ENCODE data around the gene TTLL3.
"Not testable (repeated sequence)": the region's sequence is repeated elsewhere in the genome, so short reads cannot be mapped to it uniquely, and the experiment has no call there.

TTLL3 gene

GRCh38 chr3:9863058-9863772 lies 53.2 kb downstream of the TTLL3 start:
- Histone ChIP-seq H3K4me3 (ENCODE audit: low read depth in 1 of 2, low read length in 2 of 2) (no peak overlapping the region), H3K9me3 (ENCODE audit: low read length) (no peaks in the 10 kb centered on the region), H3K27me3 (ENCODE audit: control insufficient read depth in 1 of 2, insufficient read depth in 2 of 2, low read length in 2 of 2) (no peaks in the 10 kb centered on the region), H3K4me1 (ENCODE audit: insufficient read depth, low read length) (peaks cover 41% of the 10 kb centered on the region), H3K9ac (ENCODE audit: low read length) (no peak overlapping the region), H3K27ac (ENCODE audit: low read depth, low read length) (peak overlapping the region; percentile 65), H3K36me3 (ENCODE audit: insufficient read depth, low read length) (no peaks in the 10 kb centered on the region)

- peak overlapping the region in 1 of 2 donors; percentile 35 for H3K4me3 ChIP-seq (ENCODE audit: low read depth in 1 of 2, low read length in 2 of 2)
- peak overlapping the region; percentile 90 for H3K27ac ChIP-seq (ENCODE audit: low read depth, low read length)
Observed at GRCh38 chr3:9864200-9864927, 54.3 kb downstream of the TTLL3 start.

GRCh38 chr3:9865125-9865637 lies 55.1 kb downstream of the TTLL3 start:
- H3K27me3 ChIP-seq (ENCODE audit: control insufficient read depth in 1 of 2, insufficient read depth in 2 of 2, low read length in 2 of 2); H3K9ac ChIP-seq (ENCODE audit: low read length); H3K36me3 ChIP-seq (ENCODE audit: insufficient read depth, low read length); H3K9me3 ChIP-seq (ENCODE audit: low read length); H3K4me3 ChIP-seq (ENCODE audit: low read depth in 1 of 2, low read length in 2 of 2): not testable (repeated sequence)
- peak overlapping the region; percentile 90 for H3K27ac ChIP-seq (ENCODE audit: low read depth, low read length)
- peaks cover 41% of the 10 kb centered on the region for H3K4me1 ChIP-seq (ENCODE audit: insufficient read depth, low read length)

More at GRCh38 chr3:9864200-9864927, 54.3 kb downstream of the TTLL3 start:
- Histone ChIP-seq H3K27me3 (ENCODE audit: control insufficient read depth in 1 of 2, insufficient read depth in 2 of 2, low read length in 2 of 2) (no peaks in the 10 kb centered on the region), H3K36me3 (ENCODE audit: insufficient read depth, low read length) (no peaks in the 10 kb centered on the region), H3K9ac (ENCODE audit: low read length) (no peak overlapping the region), H3K4me1 (ENCODE audit: insufficient read depth, low read length) (peaks cover 41% of the 10 kb centered on the region), H3K9me3 (ENCODE audit: low read length) (no peaks in the 10 kb centered on the region)

- H3K9me3 ChIP-seq (ENCODE audit: low read length), result no peaks in the 10 kb centered on the region
- peak overlapping the region; percentile 88 for H3K27ac ChIP-seq (ENCODE audit: low read depth, low read length)
- H3K27me3 ChIP-seq (ENCODE audit: control insufficient read depth in 1 of 2, insufficient read depth in 2 of 2, low read length in 2 of 2), result no peaks in the 10 kb centered on the region
- no peaks in the 10 kb centered on the region for H3K36me3 ChIP-seq (ENCODE audit: insufficient read depth, low read length)
- H3K9ac ChIP-seq (ENCODE audit: low read length), result no peak overlapping the region
- H3K4me1 ChIP-seq (ENCODE audit: insufficient read depth, low read length), result peaks cover 41% of the 10 kb centered on the region
- H3K4me3 ChIP-seq (ENCODE audit: low read depth in 1 of 2, low read length in 2 of 2), result no peak overlapping the region
Observed at GRCh38 chr3:9866639-9867038, 56.6 kb downstream of the TTLL3 start.

GRCh38 chr3:9867106-9867505 lies 57.0 kb downstream of the TTLL3 start:
- H3K27ac ChIP-seq (ENCODE audit: low read depth, low read length), result peak overlapping the region; percentile 88

GRCh38 chr3:9869955-9870354 lies 59.9 kb downstream of the TTLL3 start:
- Histone ChIP-seq H3K9ac (ENCODE audit: low read length) (no peak overlapping the region), H3K9me3 (ENCODE audit: low read length) (no peaks in the 10 kb centered on the region), H3K4me3 (ENCODE audit: low read depth in 1 of 2, low read length in 2 of 2) (no peak overlapping the region), H3K27ac (ENCODE audit: low read depth, low read length) (no peak overlapping the region), H3K36me3 (ENCODE audit: insufficient read depth, low read length) (no peaks in the 10 kb centered on the region), H3K27me3 (ENCODE audit: control insufficient read depth in 1 of 2, insufficient read depth in 2 of 2, low read length in 2 of 2) (no peaks in the 10 kb centered on the region), H3K4me1 (ENCODE audit: insufficient read depth, low read length) (peaks cover 23% of the 10 kb centered on the region)

More at GRCh38 chr3:9867106-9867505, 57.0 kb downstream of the TTLL3 start:
- Histone ChIP-seq H3K36me3 (ENCODE audit: insufficient read depth, low read length) (no peaks in the 10 kb centered on the region), H3K9ac (ENCODE audit: low read length) (no peak overlapping the region), H3K4me1 (ENCODE audit: insufficient read depth, low read length) (peaks cover 41% of the 10 kb centered on the region), H3K9me3 (ENCODE audit: low read length) (no peaks in the 10 kb centered on the region), H3K4me3 (ENCODE audit: low read depth in 1 of 2, low read length in 2 of 2) (no peak overlapping the region), H3K27me3 (ENCODE audit: control insufficient read depth in 1 of 2, insufficient read depth in 2 of 2, low read length in 2 of 2) (no peaks in the 10 kb centered on the region)

- peaks cover 13% of the 10 kb centered on the region for H3K4me1 ChIP-seq (ENCODE audit: insufficient read depth, low read length)
Observed at GRCh38 chr3:9870978-9871377, 60.9 kb downstream of the TTLL3 start.

GRCh38 chr3:9872067-9872466 lies 62.0 kb downstream of the TTLL3 start:
- H3K4me1 ChIP-seq (ENCODE audit: insufficient read depth, low read length); H3K27me3 ChIP-seq (ENCODE audit: control insufficient read depth in 1 of 2, insufficient read depth in 2 of 2, low read length in 2 of 2); H3K36me3 ChIP-seq (ENCODE audit: insufficient read depth, low read length); H3K9ac ChIP-seq (ENCODE audit: low read length); H3K9me3 ChIP-seq (ENCODE audit: low read length); H3K27ac ChIP-seq (ENCODE audit: low read depth, low read length); H3K4me3 ChIP-seq (ENCODE audit: low read depth in 1 of 2, low read length in 2 of 2): not testable (repeated sequence)

More at GRCh38 chr3:9870978-9871377, 60.9 kb downstream of the TTLL3 start:
- Histone ChIP-seq H3K27ac (ENCODE audit: low read depth, low read length) (no peak overlapping the region), H3K9ac (ENCODE audit: low read length) (no peak overlapping the region), H3K27me3 (ENCODE audit: control insufficient read depth in 1 of 2, insufficient read depth in 2 of 2, low read length in 2 of 2) (no peaks in the 10 kb centered on the region), H3K36me3 (ENCODE audit: insufficient read depth, low read length) (no peaks in the 10 kb centered on the region), H3K4me3 (ENCODE audit: low read depth in 1 of 2, low read length in 2 of 2) (no peak overlapping the region), H3K9me3 (ENCODE audit: low read length) (no peaks in the 10 kb centered on the region)

GRCh38 chr3:9875448-9875847 lies 65.4 kb downstream of the TTLL3 start:
- Histone ChIP-seq H3K9ac (ENCODE audit: low read length) (no peak overlapping the region), H3K27ac (ENCODE audit: low read depth, low read length) (no peak overlapping the region), H3K4me3 (ENCODE audit: low read depth in 1 of 2, low read length in 2 of 2) (no peak overlapping the region), H3K9me3 (ENCODE audit: low read length) (no peaks in the 10 kb centered on the region), H3K36me3 (ENCODE audit: insufficient read depth, low read length) (no peaks in the 10 kb centered on the region), H3K4me1 (ENCODE audit: insufficient read depth, low read length) (no peaks in the 10 kb centered on the region), H3K27me3 (ENCODE audit: control insufficient read depth in 1 of 2, insufficient read depth in 2 of 2, low read length in 2 of 2) (no peaks in the 10 kb centered on the region)

- H3K4me1 ChIP-seq (ENCODE audit: insufficient read depth, low read length); H3K9ac ChIP-seq (ENCODE audit: low read length); H3K27ac ChIP-seq (ENCODE audit: low read depth, low read length); H3K4me3 ChIP-seq (ENCODE audit: low read depth in 1 of 2, low read length in 2 of 2); H3K36me3 ChIP-seq (ENCODE audit: insufficient read depth, low read length); H3K27me3 ChIP-seq (ENCODE audit: control insufficient read depth in 1 of 2, insufficient read depth in 2 of 2, low read length in 2 of 2); H3K9me3 ChIP-seq (ENCODE audit: low read length): not testable (repeated sequence)
Observed at GRCh38 chr3:9876255-9876654, 66.2 kb downstream of the TTLL3 start.

- Histone ChIP-seq H3K4me1 (ENCODE audit: insufficient read depth, low read length) (no peaks in the 10 kb centered on the region), H3K9ac (ENCODE audit: low read length) (no peak overlapping the region), H3K4me3 (ENCODE audit: low read depth in 1 of 2, low read length in 2 of 2) (no peak overlapping the region)
Observed at GRCh38 chr3:9876991-9877390, 66.9 kb downstream of the TTLL3 start.

More at GRCh38 chr3:9876991-9877390, 66.9 kb downstream of the TTLL3 start:
- no peaks in the 10 kb centered on the region for H3K27me3 ChIP-seq (ENCODE audit: control insufficient read depth in 1 of 2, insufficient read depth in 2 of 2, low read length in 2 of 2)
- no peak overlapping the region for H3K27ac ChIP-seq (ENCODE audit: low read depth, low read length)
- H3K36me3 ChIP-seq (ENCODE audit: insufficient read depth, low read length), result no peaks in the 10 kb centered on the region
- no peaks in the 10 kb centered on the region for H3K9me3 ChIP-seq (ENCODE audit: low read length)

Measured in muscle layer of colon (tissue), 2 donors.